Heart right ventricle (tissue), 16 donors: Measurements from ENCODE around the gene KLHL29. TPM values are rescaled to one million over a fixed set of nuclear protein-coding genes. Genes with fewer than 3 reads are reported as not detected.
A peak's percentile ranks its signal among the peaks of the same experiment; 100 is the strongest.

Experiments
- ATAC-seq, 8 donors: fragments of 200-7000 bp; cut with Tn5 transposase; one replicate each; pipeline ENCODE4 v1.9.1; 2020; ENCODE audit warnings: mild to moderate bottlenecking in 8 of 8, moderate library complexity in 8 of 8, moderate number of reproducible peaks in 1 of 8
- DNase-seq, 2 donors: peaks; one replicate each; pipeline ENCODE4 v3.0.0-alpha.2; 2020
- H3K27ac ChIP-seq, 10 donors: fragments of 200-600 bp; sonication (generic) in 2 of 10; one replicate each; pipeline versions ENCODE4 v1.5.0 to v1.8.0; 2020 to 2022; ENCODE audit warnings: mild to moderate bottlenecking in 3 of 10
- H3K27me3 ChIP-seq, 7 donors: fragments of 200-600 bp; one replicate each; pipeline ENCODE4 v1.8.0; 2021 to 2022; ENCODE audit warnings: mild to moderate bottlenecking in 2 of 7
- H3K36me3 ChIP-seq, 9 donors: fragments of 200-600 bp; sonication (generic) in 1 of 9; one replicate each; pipeline versions ENCODE4 v1.5.0 to v1.8.0; 2020 to 2022; ENCODE audit warnings: mild to moderate bottlenecking in 2 of 9
- H3K4me1 ChIP-seq, 9 donors: fragments of 200-600 bp; sonication (generic) in 1 of 9; one replicate each; pipeline versions ENCODE4 v1.5.0 to v1.8.0; 2020 to 2022; ENCODE audit warnings: mild to moderate bottlenecking in 4 of 9
- H3K4me3 ChIP-seq, 10 donors: fragments of 200-600 bp; sonication (generic) in 2 of 10; one replicate each; pipeline versions ENCODE4 v1.5.0 to v1.8.0; 2020 to 2022; ENCODE audit warnings: mild to moderate bottlenecking in 7 of 10, moderate library complexity in 2 of 10
- H3K9me3 ChIP-seq, 11 donors: fragments of 200-600 bp in 10 of 11; sonication (generic) in 2 of 11; one replicate each; pipeline versions ENCODE4 v1.5.0 to v1.8.0; 2013 to 2022; ENCODE audit warnings: mild to moderate bottlenecking in 2 of 11, control low read depth in 1 of 11, moderate library complexity in 1 of 11
- CTCF ChIP-seq, 9 donors: fragments of 200-600 bp; sonication (generic) in 2 of 9; IDR thresholded peaks; one replicate each; pipeline versions ENCODE4 v1.5.0 to v1.8.0; 2021 to 2022; ENCODE audit warnings: antibody characterized with exemption in 9 of 9, mild to moderate bottlenecking in 5 of 9, moderate library complexity in 1 of 9
- WGBS, 2 donors: extraction: QIAGEN DNeasy Blood & Tissue Kit; methylation state at CpG; one replicate each; pipeline ENCODE4 v1.1.7; 2013; ENCODE audit warnings: inconsistent platforms in 1 of 2; 5-methylcytosine and 5-hydroxymethylcytosine counted together
- intact Hi-C, 10 donors: fragments of 100-400 bp; cut with DNase I; formaldehyde crosslinking; loops; one replicate each; pipeline versions ENCODE4 v1.11.1 to v1.14.2; 2022
- polyA plus RNA-seq, 2 donors: library from polyadenylated mRNA; stranded (reverse); fragments of 200-250 nt; gene quantifications; one replicate each; pipeline ENCODE4 v1.2.3, GENCODE V29; 2013
- total RNA-seq, 10 donors: library from RNA; stranded (reverse); fragmentation: NEBNext Ultra II Directional in 3 of 10; extraction: Animal tissue kit (Norgen Biotek cat#: 25700) in 3 of 10; gene quantifications; one replicate each; pipeline versions ENCODE4 v1.2.1 to v1.2.4, GENCODE V29; 2021 to 2023
- donor health status: Arrhythmogenic right ventricular cardiomyopathy.
- donor health status: ischemic (EF 13 %, LVEDD 7.1; RV severe dilation, severe dysfunction).
- donor health status: healthy with polysubstance abuse.
- donor health status: DM: no; HTN: yes; CAD: no.
- donor health status: DM: no; HTN: no; CAD: no.
- donor health status: ischemic (EF 25% LVEDD 6.9; RV normal size, moderate dysfunction).
- donor health status: ischemic (EF 25% LVEDD 5.7; RV mildly dilated, moderate dysfunction).
- donor health status: healthy.
- donor health status: DM: yes; HTN: yes; CAD: no.
- donor health status: Ischemic cardiomyopathy.
- donor health status: ischemic (EF 35%, LVEDD 5.7; RV mildly dilated, moderate dysfunction).
- donor health status: nonischemic (EF 11% LVEDD 7.7; RV severe dilation, severe dysfunction).
- donor health status: DM: yes; HTN: yes; CAD: no.
- donor health status: PGD.
- donor health status: ischemic (EF 29% LVEDD 5.4; RV normal size, mild dysfunction).
- donor health status: nonischemic (EF 23%, LVEDD 6.1; RV moderate dilation, normal function).

Gene KLHL29
- total and polyA plus RNA-seq, 12 donors = 0.71 to 1.5 (median 1.0) TPM

- H3K27me3 ChIP-seq = no peaks in the 10 kb centered on the region
- 59 to 65% methylated on average over 11 of the region's 11 CpGs for WGBS, 2 donors
- ATAC-seq (peak in 7 of 8 donors; percentile 54 to 80 (median 64)), DNase-seq (peak in 1 of 2 donors; percentile 40)
- peak overlapping the region in 8 of 10 donors; percentile 1 to 67 (median 63) for H3K27ac ChIP-seq
- TF ChIP-seq CTCF (IDR thresholded peaks at IDR 0.05) = peak in 8 of 9 donors; percentile 10 to 58 (median 42)
- peaks cover 5 to 19% (median 14%) of the 10 kb centered on the region in 9 donors for H3K4me1 ChIP-seq
- H3K4me3 ChIP-seq = no peak overlapping the region
- no peaks in the 10 kb centered on the region for H3K9me3 ChIP-seq
- no peaks in the 10 kb centered on the region for H3K36me3 ChIP-seq
- intact Hi-C loops = loop anchor here in 1 of 10 donors (5.0 kb wide), 1 partner anchor 111 kb away; no protein-coding TSS in a partner anchor
Measured at GRCh38 chr2:23636426-23636825, 251.4 kb downstream of the KLHL29 start.

GRCh38 chr2:23637011-23637778 lies 252.2 kb downstream of the KLHL29 start:
- DNase-seq = peak in 1 of 2 donors; percentile 54
- intact Hi-C loops = loop anchor here in 1 of 10 donors (5.0 kb wide), 1 partner anchor 110 kb away; no protein-coding TSS in a partner anchor
- TF ChIP-seq CTCF (IDR thresholded peaks at IDR 0.05) = no peak
- H3K9me3 ChIP-seq = no peaks in the 10 kb centered on the region
- H3K4me3 ChIP-seq = no peak overlapping the region
- no peaks in the 10 kb centered on the region for H3K36me3 ChIP-seq
- 59 to 60% methylated on average over 14 of the region's 14 CpGs for WGBS, 2 donors
- peaks cover 5 to 19% (median 14%) of the 10 kb centered on the region in 9 donors for H3K4me1 ChIP-seq
- peak; percentile 39 to 85 (median 76) for ATAC-seq
- no peaks in the 10 kb centered on the region for H3K27me3 ChIP-seq
- peak overlapping the region in 9 of 10 donors; percentile 26 to 67 (median 61) for H3K27ac ChIP-seq

- H3K4me1 ChIP-seq = peaks cover 5 to 19% (median 14%) of the 10 kb centered on the region in 9 donors
- no peak for ATAC-seq
- no peak for DNase-seq
- no peak for TF ChIP-seq CTCF (IDR thresholded peaks at IDR 0.05)
- H3K27me3 ChIP-seq = no peaks in the 10 kb centered on the region
- intact Hi-C loops = loop anchor here in 1 of 10 donors (5.0 kb wide), 1 partner anchor 108 kb away; no protein-coding TSS in a partner anchor
- WGBS, 2 donors = 92 to 95% methylated on average over 6 of the region's 6 CpGs
- H3K4me3 ChIP-seq = no peak overlapping the region
- peaks cover 0 to 5% (median 0%) of the 10 kb centered on the region in 9 donors for H3K36me3 ChIP-seq
- H3K9me3 ChIP-seq = peaks cover 0 to 5% (median 0%) of the 10 kb centered on the region in 11 donors
- no peak overlapping the region for H3K27ac ChIP-seq
Measured at GRCh38 chr2:23639406-23639982, 254.5 kb downstream of the KLHL29 start.

GRCh38 chr2:23640711-23641110 lies 255.7 kb downstream of the KLHL29 start:
- Histone ChIP-seq H3K27me3 (no peaks in the 10 kb centered on the region), H3K36me3 (peaks cover 0 to 5% (median 0%) of the 10 kb centered on the region in 9 donors), H3K9me3 (peaks cover 0 to 5% (median 0%) of the 10 kb centered on the region in 11 donors), H3K4me3 (no peak overlapping the region), H3K4me1 (peaks cover 5 to 19% (median 14%) of the 10 kb centered on the region in 9 donors), H3K27ac (no peak overlapping the region)
- intact Hi-C loops = no loop called here
- 97 to 98% methylated on average over 9 of the region's 9 CpGs for WGBS, 2 donors
- ATAC-seq = no peak
- TF ChIP-seq CTCF (IDR thresholded peaks at IDR 0.05) = no peak
- DNase-seq = no peak
